K562 (cell line): ENCODE results near the gene PRPS1L1. TPM values are rescaled to one million over a fixed set of nuclear protein-coding genes. Genes with fewer than 3 reads are reported as not detected.

Source experiments
- ATAC-seq: fragments of 200-7000 bp; cut with Tn5 transposase; 3 replicates; pipeline ENCODE4 v1.9.1; 2020; ENCODE audit warnings: moderate library complexity
- Bru-seq: library from RNA; stranded (reverse); fragments of 400-500 nt; gene quantifications from one replicate; lab custom pipeline; 2021; lab: Mats Ljungman, UMichigan
- BruChase-seq, 2 experiments: library from RNA; stranded (reverse); fragments of 400-500 nt; gene quantifications; one replicate each; lab custom pipeline; 2021; lab: Mats Ljungman, UMichigan
- BruUV-seq: library from RNA; stranded (reverse); fragments of 400-500 nt; replicated peaks from 2 replicates; lab custom pipeline; 2021; lab: Mats Ljungman, UMichigan
- CTCF ChIA-PET: fragments of 300-600 bp; formaldehyde crosslinking; extraction: SDS; loops from one replicate; lab custom pipeline; 2021; ENCODE audit warnings: low intra/inter-chr PET ratio; lab: Yijun Ruan, JAX
- POLR2A ChIA-PET: fragments of 300-600, 350-650 bp; sonication (Branson Sonifier 250); formaldehyde crosslinking; extraction: SDS; loops from one replicate; lab custom pipeline; 2021; ENCODE audit warnings: antibody characterized with exemption, inconsistent platforms; lab: Yijun Ruan, JAX
- DNase-seq, 4 experiments: peaks; one replicate each; pipeline versions ENCODE4 v3.0.0 to v3.0.0-alpha.2; 2011 to 2018; ENCODE audit warnings: low spot score in 3 of 4, mixed read lengths in 3 of 4; ENCODE audit errors: extremely low read depth in 1 of 4
- FAIRE-seq: peaks from 2 replicates; lab custom pipeline; 2011; peaks lifted over from hg19 to GRCh38; lab: Jason Lieb, UNC
- H2AFZ ChIP-seq: 2 replicates; pipeline ENCODE4 v1.6.0; 2011; ENCODE audit warnings: low read depth, low read length, control low read depth, inconsistent platforms
- H3K27ac ChIP-seq: fragments of 200-600 bp; 3 replicates; pipeline ENCODE4 v1.8.0; 2011; ENCODE audit warnings: low read depth, mild to moderate bottlenecking, control low read depth, inconsistent platforms, low read length, moderate library complexity, mixed read lengths; ENCODE audit errors: extremely low read depth
- H3K27me3 ChIP-seq, 2 experiments: fragments of 300-600 bp in 1 of 2; 2 replicates in 1 of 2; 3 replicates in 1 of 2; pipeline versions ENCODE4 v1.6.0 to v1.8.0; 2011; ENCODE audit warnings: inconsistent platforms in 2 of 2, low read length in 2 of 2, mild to moderate bottlenecking in 1 of 2, mixed read lengths in 1 of 2, moderate library complexity in 1 of 2; ENCODE audit not compliant: control insufficient read depth in 2 of 2, insufficient read depth in 2 of 2
- H3K36me3 ChIP-seq: fragments of 300-600 bp; 3 replicates; pipeline ENCODE4 v1.8.0; 2011; ENCODE audit warnings: mild to moderate bottlenecking, low read length, inconsistent platforms; ENCODE audit not compliant: control insufficient read depth, insufficient read depth
- H3K4me1 ChIP-seq, 2 experiments: fragments of 200-600 bp in 1 of 2; replicated peaks in 1 of 2; 2 replicates in 1 of 2; 3 replicates in 1 of 2; pipeline versions ENCODE4 v1.5.1 to v1.8.0; 2011; ENCODE audit warnings: inconsistent platforms in 2 of 2, low read length in 2 of 2, mild to moderate bottlenecking in 1 of 2, mixed read lengths in 1 of 2, moderate library complexity in 1 of 2; ENCODE audit not compliant: control insufficient read depth in 2 of 2, insufficient read depth in 2 of 2
- H3K4me2 ChIP-seq: 2 replicates; pipeline ENCODE4 v1.6.1; 2011; ENCODE audit warnings: low read length, control low read depth, inconsistent platforms, mixed read lengths; ENCODE audit not compliant: insufficient read depth
- H3K4me3 ChIP-seq: fragments of 200-600 bp; sonication (generic), shearing (Covaris generic); 2 replicates; pipeline ENCODE4 v1.5.1; 2016; ENCODE audit warnings: control low read depth, inconsistent platforms
- H3K79me2 ChIP-seq: fragments of 200-600 bp; 3 replicates; pipeline ENCODE4 v1.8.0; 2011; ENCODE audit warnings: low read length, inconsistent platforms; ENCODE audit not compliant: control insufficient read depth, insufficient read depth
- H3K9ac ChIP-seq, 2 experiments: 2 replicates each; pipeline versions ENCODE4 v1.6.0 to v1.6.1; 2011; ENCODE audit warnings: low read depth in 2 of 2, low read length in 2 of 2, control low read depth in 1 of 2, inconsistent platforms in 1 of 2, mild to moderate bottlenecking in 1 of 2, mixed read lengths in 1 of 2; ENCODE audit not compliant: insufficient read depth in 1 of 2
- H3K9me1 ChIP-seq: one replicate; pipeline ENCODE4 v1.6.0; 2011; ENCODE audit warnings: inconsistent platforms, mild to moderate bottlenecking, low read length, moderate library complexity; ENCODE audit not compliant: control insufficient read depth, insufficient read depth
- H3K9me3 ChIP-seq: replicated peaks from 2 replicates; pipeline ENCODE4 v1.5.1; 2011; ENCODE audit warnings: low read depth, low read length, inconsistent platforms; ENCODE audit not compliant: control insufficient read depth, insufficient read depth
- H4K20me1 ChIP-seq: replicated peaks from 2 replicates; pipeline ENCODE4 v1.6.1; 2011; ENCODE audit warnings: low read length, inconsistent platforms, mixed read lengths; ENCODE audit not compliant: control insufficient read depth, insufficient read depth
- DPF2 ChIP-seq: fragments of 450-650 bp; IDR thresholded peaks from 2 replicates; pipeline ENCODE4 v1.6.1; 2016
- FOS ChIP-seq: IDR thresholded peaks from 3 replicates; pipeline ENCODE4 v1.6.1; 2011; ENCODE audit not compliant: insufficient read length; ENCODE audit errors: extremely low read depth
- GABPA ChIP-seq: fragments of 200-800 bp; sonication (Bioruptor generic); conservative IDR thresholded peaks from 2 replicates; pipeline ENCODE4 v1.6.1; 2016; ENCODE audit warnings: low read depth, missing genetic modification characterization, missing compliant biosample characterization
- SRSF1 ChIP-seq: fragments of 200-400 bp; formaldehyde crosslinking; IDR thresholded peaks from 2 replicates; pipeline ENCODE4 v1.6.1; 2017; ENCODE audit warnings: mild to moderate bottlenecking, low read depth, low read length, moderate library complexity
- ZBTB7A ChIP-seq: IDR thresholded peaks from 2 replicates; pipeline ENCODE4 v1.6.1; 2011; ENCODE audit warnings: low read depth, mild to moderate bottlenecking, low read length, moderate library complexity, borderline replicate concordance; ENCODE audit not compliant: control insufficient read depth
- ZNF274 ChIP-seq: IDR thresholded peaks from 2 replicates; pipeline ENCODE4 v1.6.1; 2011; ENCODE audit warnings: low read depth, mild to moderate bottlenecking, low read length, moderate library complexity, borderline replicate concordance
- ZNF644 ChIP-seq: fragments of 200-800 bp; sonication (Bioruptor generic); IDR thresholded peaks from 2 replicates; pipeline ENCODE4 v1.6.1; 2016; ENCODE audit warnings: low read depth, missing genetic modification characterization, missing compliant biosample characterization
- WGBS: fragments of 100-300 bp; shearing (Covaris generic); methylation state at CpG from one replicate; pipeline ENCODE4 v1.1.6; 2016; ENCODE audit warnings: low coverage, mixed read lengths; ENCODE audit not compliant: insufficient coverage; ENCODE audit errors: missing lambda C conversion rate; 5-methylcytosine and 5-hydroxymethylcytosine counted together
- in situ Hi-C: fragments of 300-500 bp; cut with MboI; formaldehyde crosslinking; loops from 4 replicates; pipeline ENCODE4 v1.15.0; 2018; ENCODE audit warnings: inconsistent platforms, mixed read lengths
- intact Hi-C: fragments of 100-400 bp; cut with micrococcal nuclease; formaldehyde crosslinking; loops from 2 replicates; pipeline ENCODE4 v1.14.2; 2022
- long read RNA-seq, 3 experiments: library from polyadenylated mRNA in 2 of 3; library from RNA in 1 of 3; unstranded in 2 of 3; stranded (forward) in 1 of 3; transcript quantifications; one replicate each; pipeline ENCODE4 v2.0.0, GENCODE V29; 2019 to 2022
- polyA minus RNA-seq, 3 experiments: library from RNA; depleted of rRNA, polyadenylated mRNA; stranded (reverse); fragments of >200 nt; gene quantifications; 2 replicates each; pipeline ENCODE4 v1.2.3, GENCODE V29; 2011
- polyA plus RNA-seq, 8 experiments: library from polyadenylated mRNA; depleted of rRNA in 4 of 8; stranded (reverse) in 5 of 8; unstranded in 3 of 8; fragments of >200 nt; fragmentation: Nextera tagmentation in 2 of 8; fragmentation: Illumina TruSeq in 1 of 8; extraction: Ambion mirVana in 2 of 8; extraction: Trizol in 1 of 8; gene quantifications; 2 replicates each; pipeline versions ENCODE4 v1.2.1 to v1.2.3, GENCODE V29; 2011 to 2014; ENCODE audit warnings: inconsistent platforms in 1 of 8, missing spikeins in 1 of 8
- total RNA-seq, 7 experiments: library from RNA; depleted of rRNA in 6 of 7; stranded (reverse); fragments of >200 nt in 6 of 7; fragmentation: Illumina TruSeq in 2 of 7; extraction: Trizol in 2 of 7; gene quantifications; 2 replicates each; pipeline versions ENCODE4 v1.2.1 to v1.2.3, GENCODE V29; 2011 to 2021; ENCODE audit warnings: low replicate concordance in 1 of 7

PRPS1L1 gene
- total RNA-seq (2011; cell fraction: chromatin; rRNA removed; ENCODE audit: low replicate concordance): not detected in 2 replicates
- not detected in 2 replicates for total RNA-seq (2011; cell fraction: nucleolus; rRNA removed)
- total RNA-seq (2011; cell fraction: nucleoplasm; rRNA removed): not detected in 2 replicates
- total RNA-seq (2014; rRNA removed): not detected in 2 replicates
- total RNA-seq (2014; rRNA removed; fragmentation: Illumina TruSeq; extraction: Trizol): not detected in 2 replicates
- total RNA-seq (2015; rRNA removed; fragmentation: Illumina TruSeq; extraction: Trizol): not detected in 2 replicates
- not detected in 2 replicates for total RNA-seq (2021)
- 0.07 TPM in 1 of 2 replicates, not detected in the other for polyA plus RNA-seq (2011; rRNA removed)
- polyA plus RNA-seq (2011; cell fraction: cytosol; rRNA removed): not detected in 2 replicates
- not detected in 2 replicates for polyA plus RNA-seq (2011; cell fraction: nucleus; rRNA removed)
- 0.30 and 1.2 TPM in 2 replicates for polyA plus RNA-seq (2012)
- polyA plus RNA-seq (2014; fragmentation: Illumina TruSeq; extraction: Trizol): not detected in 2 replicates
- polyA plus RNA-seq (2014; fragmentation: Nextera tagmentation; extraction: Ambion mirVana): under 1 TPM in 1 of 2 experiments, not detected in 1; 0.10 TPM
- 0.08 TPM in 1 of 2 replicates, not detected in the other for polyA plus RNA-seq (2014; rRNA removed)
- not detected in 2 replicates for polyA minus RNA-seq (2011; rRNA and poly(A)+ RNA removed)
- not detected in 2 replicates for polyA minus RNA-seq (2011; cell fraction: cytosol; rRNA and poly(A)+ RNA removed)
- not detected in 2 replicates for polyA minus RNA-seq (2011; cell fraction: nucleus; rRNA and poly(A)+ RNA removed)
- Bru-seq, nascent RNA: not detected
- BruChase-seq, experiment 1, labeled RNA remaining after a 2-hour chase: percentile 25 among the genes with signal in this experiment
- not detected for BruChase-seq, experiment 2, labeled RNA remaining after a 6-hour chase
- long read RNA-seq, experiment 1: 0 reads
- long read RNA-seq, experiment 2: 0 reads
- long read RNA-seq, experiment 3: 0 reads

DNA sequence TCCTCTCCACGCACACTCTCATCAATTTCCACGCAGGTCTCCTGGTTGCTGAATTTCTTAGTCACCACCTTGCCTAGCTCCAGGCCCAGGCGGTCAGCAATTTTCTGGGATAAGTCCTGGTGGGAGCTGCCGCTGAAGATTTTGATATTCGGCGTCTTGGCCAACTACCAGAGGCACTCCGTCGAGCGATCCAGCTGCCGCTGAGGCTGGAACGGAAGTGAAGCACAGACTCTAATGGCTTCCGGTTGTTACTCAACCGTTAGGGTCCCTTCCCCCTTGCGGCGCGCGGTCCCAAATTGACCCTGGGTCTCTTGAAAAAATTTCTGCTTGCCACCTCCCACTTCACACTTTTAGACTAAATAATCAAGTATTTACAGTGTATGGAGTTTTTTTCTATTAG is at the start of gene PRPS1L1:
Gene PRPS1L1 (minus strand): TSS at position 219 of the 400 bp plus-strand sequence.
- BruUV-seq: no TSS peak
- H3K79me2 ChIP-seq: no peaks in the 10 kb centered on the region
- POLR2A ChIA-PET: no interaction called here
- CTCF ChIA-PET: no interaction called here
- TF ChIP-seq ZNF274 (no peak), DPF2 (no peak), FOS (no peak), ZNF644 (no peak), GABPA (tag) (peak; percentile 53; the same call in 1 of the 2 replicates), SRSF1 (no peak), ZBTB7A (no peak)
- no peak within 1 kb of the TSS for H3K9ac ChIP-seq
- H3K36me3 ChIP-seq: no peaks in the 10 kb centered on the region
- FAIRE-seq (no peak), DNase-seq (no peak), ATAC-seq (no peak)
- no peaks in the 10 kb centered on the region for H3K9me3 ChIP-seq
- no peaks in the 10 kb centered on the region for H3K4me1 ChIP-seq
- no peak within 1 kb of the TSS for H3K27ac ChIP-seq
- no peaks in the 10 kb centered on the region for H3K9me1 ChIP-seq
- H3K4me2 ChIP-seq: no peak within 1 kb of the TSS
- H2AFZ ChIP-seq: no peak within 1 kb of the TSS
- no peaks in the 10 kb centered on the region for H4K20me1 ChIP-seq
- 0 out of 5 replicates have a peak, but pooled peaks cover 0 to 7% of the 10 kb centered on the region in 2 experiments for H3K27me3 ChIP-seq
- in situ Hi-C loops (no loop called here), intact Hi-C loops (no loop called here)
- WGBS: 36% methylated on average over 14 of the region's 17 CpGs
- H3K4me3 ChIP-seq: no peak within 1 kb of the TSS
